Non-pigmented ciliary epithelial cell (primary cell): ENCODE results near the gene USP28.
"Not testable (repeated sequence)": the region's sequence is repeated elsewhere in the genome, so short reads cannot be mapped to it uniquely, and the experiment has no call there.

Experiments
- DNase-seq: peaks from one replicate; pipeline ENCODE4 v3.0.0-alpha.2; 2010; ENCODE audit warnings: low read depth

Gene USP28

DNA sequence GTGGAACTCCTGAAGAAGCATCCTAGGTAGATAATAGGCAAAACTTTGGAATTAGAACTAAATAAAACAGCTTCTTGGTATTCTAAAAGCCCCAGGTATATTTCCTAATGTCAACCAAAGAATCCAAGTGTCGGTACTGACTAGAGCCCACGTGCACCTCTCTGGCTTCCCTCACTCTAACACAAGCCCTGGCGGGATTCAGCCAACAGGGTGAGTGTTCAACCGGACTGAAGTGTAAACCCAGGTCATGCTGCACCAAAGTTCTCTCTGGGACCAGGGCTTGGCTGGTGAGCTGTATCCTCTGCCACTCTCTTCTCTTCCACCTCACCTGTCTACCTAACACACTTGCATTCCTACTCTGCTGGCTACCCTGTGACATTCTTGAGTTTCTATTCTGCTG is 40.1 kb downstream of the USP28 start:
- DNase-seq, result no peak

DNA sequence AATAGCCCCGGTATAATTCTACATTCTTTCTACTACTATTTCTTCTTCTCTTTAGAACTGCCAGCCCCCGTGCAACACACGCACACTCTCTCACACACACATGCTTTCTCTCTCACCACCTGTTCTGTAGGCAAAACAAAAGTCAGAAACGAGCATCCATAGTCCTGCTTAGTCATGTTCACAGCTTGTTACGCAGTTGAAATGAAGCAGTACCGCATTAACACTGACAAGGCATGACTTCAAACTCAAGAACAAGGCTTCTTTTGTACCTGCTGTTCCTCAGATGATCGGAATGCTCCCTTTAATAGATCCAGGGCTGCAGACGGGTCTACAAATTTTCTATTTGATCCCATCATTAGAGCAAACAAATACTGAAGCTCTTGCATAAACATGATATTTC is 42.2 kb downstream of the USP28 start:
- DNase-seq, result no peak

DNA sequence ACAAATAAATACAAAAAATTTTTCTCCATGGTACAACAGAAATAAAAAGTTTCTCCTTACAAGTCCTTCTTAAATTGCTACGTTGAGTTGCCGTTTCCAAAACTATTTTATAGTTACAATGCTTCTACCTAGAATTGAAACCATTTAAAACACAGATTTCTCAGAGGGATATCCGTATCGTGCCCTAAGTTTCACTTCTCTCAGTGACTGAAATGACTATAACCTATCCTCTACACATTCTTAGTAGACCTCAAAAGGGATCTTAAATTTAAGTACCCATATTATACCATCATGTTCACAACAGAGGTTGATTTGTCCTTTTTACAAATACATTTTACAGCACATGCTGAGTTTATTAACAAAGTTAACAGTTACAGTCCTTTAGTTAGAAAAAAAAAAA is 44.1 kb downstream of the USP28 start:
- DNase-seq, result no peak

GRCh38 chr11:113829751-113830150 is 45.6 kb downstream of the USP28 start:
- no peak for DNase-seq

DNA sequence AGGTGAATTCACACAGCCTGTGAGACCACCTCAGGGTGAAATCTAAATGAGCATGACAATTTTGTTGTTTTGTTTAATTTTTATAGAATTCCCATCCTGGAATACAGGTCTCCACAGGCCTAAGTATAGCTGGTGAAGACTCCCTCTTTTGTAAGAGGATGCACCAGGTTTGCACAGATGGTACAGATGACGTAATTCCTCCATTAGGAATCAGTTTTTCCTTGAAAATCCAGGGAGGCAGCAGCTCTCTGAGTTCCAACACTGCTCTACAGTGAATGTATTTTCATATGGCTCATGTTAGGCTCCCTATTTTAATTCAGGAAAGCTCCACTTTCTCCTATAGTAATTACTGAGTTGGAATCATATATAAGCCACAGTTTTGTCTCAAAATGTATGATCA is 47.2 kb downstream of the USP28 start:
- no peak for DNase-seq

GRCh38 chr11:113827477-113827876 is 47.9 kb downstream of the USP28 start:
- no peak for DNase-seq

GRCh38 chr11:113818426-113818825 is 56.9 kb downstream of the USP28 start:
- DNase-seq, result no peak

GRCh38 chr11:113817626-113818025 is 57.7 kb downstream of the USP28 start:
- no peak for DNase-seq

DNA sequence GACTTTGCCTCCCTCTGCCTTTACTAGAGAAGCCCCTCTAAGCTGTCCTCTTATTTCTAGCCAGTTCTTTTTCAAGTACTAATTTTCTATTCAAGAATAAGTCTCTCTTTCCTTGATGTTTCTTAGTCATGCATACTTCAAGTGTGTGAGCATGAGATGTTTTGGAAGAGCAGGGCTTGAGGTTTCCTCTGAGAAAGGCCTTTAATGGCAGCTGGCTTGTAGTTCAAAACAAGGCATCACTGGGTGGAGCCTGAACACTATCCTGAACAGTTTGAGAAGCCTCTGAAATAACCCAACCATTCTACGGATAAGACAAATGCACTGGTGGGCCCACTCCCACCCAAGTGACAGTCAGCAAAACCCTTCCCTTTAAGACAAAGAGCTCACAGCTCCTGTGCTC is 58.2 kb downstream of the USP28 start:
- peak; percentile 6 for DNase-seq

- DNase-seq, result no peak
Measured at GRCh38 chr11:113814181-113814580, 61.2 kb downstream of the USP28 start.

GRCh38 chr11:113808931-113809330 is 66.4 kb downstream of the USP28 start:
- no peak for DNase-seq

DNA sequence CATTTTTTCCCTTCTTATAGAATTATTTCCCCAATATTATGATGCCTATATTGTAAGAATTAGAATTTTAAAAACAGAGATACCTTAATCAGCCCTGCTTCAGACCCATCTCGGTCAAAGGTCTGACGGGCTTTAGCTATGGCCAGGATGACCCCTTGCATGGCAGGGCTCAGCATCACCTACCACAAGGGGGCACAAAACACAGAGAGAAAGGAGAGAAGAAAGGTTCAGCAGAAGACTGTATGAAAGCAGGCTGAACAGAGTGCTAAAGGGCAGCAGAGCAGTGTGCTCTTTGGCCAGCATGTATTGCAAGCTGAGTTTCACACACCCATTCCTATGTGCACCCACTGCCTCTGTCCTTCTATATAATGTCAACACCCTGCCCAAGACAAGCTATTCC is 69.0 kb downstream of the USP28 start:
- peak; percentile 2 for DNase-seq

GRCh38 chr11:113805640-113806039 is 69.7 kb downstream of the USP28 start:
- DNase-seq, result no peak

DNA sequence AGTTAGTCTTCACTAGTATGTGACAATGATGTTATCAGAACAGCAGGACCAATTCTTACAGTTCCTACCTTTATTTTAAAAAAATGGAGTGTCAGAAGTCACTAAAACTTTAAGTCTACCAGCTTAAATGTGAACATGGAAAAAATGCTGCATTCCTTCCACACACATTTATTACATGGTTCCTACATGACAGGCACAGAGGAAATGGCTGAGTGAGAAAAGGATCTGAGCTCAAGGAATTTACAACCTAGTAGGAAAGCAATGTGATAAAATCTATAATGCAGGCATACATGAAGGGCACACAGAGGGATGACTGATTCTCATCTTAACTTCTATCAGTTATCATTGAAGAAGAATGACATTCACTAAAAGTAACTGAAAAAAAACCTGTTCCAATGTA is 72.8 kb downstream of the USP28 start:
- DNase-seq, result no peak

- no peak for DNase-seq
Measured at GRCh38 chr11:113796663-113797259, 78.6 kb downstream of the USP28 start.

DNA sequence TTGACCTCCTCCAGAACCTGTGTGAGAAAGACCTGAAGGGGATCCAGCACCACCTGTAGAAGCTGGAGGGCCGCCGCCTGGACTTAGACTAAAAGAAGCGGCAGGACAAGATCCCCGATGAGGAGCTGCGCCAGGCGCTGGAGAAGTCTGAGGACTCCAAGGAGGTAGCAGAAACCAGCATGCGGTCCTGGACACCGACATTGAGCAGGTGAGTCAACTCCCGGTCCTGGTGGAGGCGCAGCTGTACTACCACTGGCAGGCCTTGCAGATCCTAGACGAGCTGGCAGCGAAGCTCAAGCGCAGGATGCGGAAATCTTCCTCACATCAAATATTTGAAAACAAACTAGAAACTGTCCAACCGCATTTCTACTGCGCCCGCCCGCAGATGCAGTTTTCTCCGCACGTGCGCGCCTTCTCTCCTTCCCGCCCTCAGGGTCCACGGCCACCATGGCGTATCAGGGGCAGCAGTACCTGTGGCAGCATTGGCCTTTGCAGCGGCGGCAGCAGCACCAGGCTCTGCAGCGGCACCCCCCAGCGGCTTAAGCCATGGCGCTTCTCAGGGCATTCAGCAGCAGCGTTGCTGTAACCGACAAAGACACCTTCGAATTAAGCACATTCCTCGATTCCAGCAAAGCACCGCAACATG is 85.6 kb downstream of the USP28 start:
- no peak for DNase-seq

DNA sequence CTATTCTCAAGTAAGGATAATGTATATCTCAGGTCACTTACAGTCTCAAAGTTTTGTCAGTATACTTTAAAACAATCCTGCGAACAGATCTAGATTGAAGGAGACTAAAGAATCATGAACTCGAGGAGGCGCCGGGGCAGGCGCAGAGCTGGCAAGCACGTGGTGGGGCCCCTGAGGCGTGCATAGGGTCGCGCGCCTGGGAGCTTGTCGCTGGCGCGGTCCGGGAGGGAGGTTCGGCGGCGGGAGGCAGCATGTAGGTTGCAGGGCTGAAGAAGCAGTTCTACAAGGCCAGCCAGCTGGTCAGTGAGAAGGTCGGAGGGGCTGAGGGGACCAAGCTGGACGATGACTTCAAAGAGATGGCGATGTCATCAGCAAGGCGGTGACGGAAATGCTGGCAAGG is 86.4 kb downstream of the USP28 start:
- not testable (repeated sequence) for DNase-seq

DNA sequence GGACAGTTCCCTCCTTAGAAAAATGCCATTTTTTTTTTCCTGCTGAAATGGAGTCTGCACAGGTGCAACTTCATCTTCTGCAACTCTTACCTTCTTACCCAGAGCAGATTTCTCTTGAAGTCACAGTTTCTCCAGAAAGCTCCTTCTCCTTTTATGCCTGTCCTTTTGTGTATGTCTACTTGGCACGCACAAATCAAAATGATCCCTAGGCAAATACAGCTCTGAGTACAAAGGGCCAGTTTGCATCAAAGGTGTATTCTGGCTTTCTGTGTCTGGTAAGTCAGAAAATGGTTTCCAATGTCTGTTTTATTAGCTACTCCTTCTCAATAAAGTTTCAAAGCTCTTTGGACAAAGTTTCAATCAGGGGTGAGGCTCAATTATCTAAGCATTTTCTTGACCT is 93.2 kb downstream of the USP28 start:
- no peak for DNase-seq

DNA sequence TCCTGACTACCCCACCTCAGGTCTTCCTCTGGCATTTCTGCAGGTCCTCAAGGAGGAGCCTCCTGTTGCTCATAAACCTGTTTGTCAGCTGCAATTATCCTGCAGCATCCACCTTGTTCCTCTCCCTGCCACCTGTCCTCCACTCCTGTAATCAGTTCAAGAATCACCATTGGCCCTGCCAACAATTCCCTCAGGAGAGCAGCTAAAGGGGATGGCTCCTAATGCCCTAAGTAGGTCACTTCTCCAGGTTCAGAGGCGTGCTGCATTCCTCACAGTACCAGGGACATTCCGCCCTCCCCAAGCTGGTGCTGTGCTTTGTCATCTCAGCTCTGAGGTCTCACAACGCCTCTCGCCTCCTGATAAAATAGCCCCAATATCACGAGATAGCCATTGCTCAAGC is 93.7 kb downstream of the USP28 start:
- no peak for DNase-seq

DNA sequence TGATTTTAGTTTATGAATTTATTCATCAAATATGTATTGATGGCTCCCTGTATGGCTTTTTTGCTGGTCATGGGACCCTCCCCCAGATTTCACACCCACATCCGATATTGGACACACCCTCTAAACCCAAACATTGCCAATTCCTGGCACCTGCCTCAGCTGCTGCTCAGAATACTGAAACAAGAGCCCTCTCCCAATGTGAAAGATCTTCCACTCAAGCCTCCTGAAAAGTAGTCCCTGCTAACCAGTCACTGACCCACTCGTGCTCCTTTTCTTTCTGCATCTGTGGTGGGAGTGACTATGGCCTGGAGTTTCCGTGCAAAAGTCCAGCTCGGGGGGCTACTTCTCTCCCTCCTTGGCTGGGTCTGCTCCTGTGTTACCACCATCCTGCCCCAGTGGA is 95.9 kb downstream of the USP28 start, which contains the start of gene CLDN25:
TSS of gene CLDN25 (plus strand) at position 301 of the 400 bp plus-strand sequence. CDS start at position 301, 0 bp downstream.
- no peak for DNase-seq

GRCh38 chr11:113778111-113778910 is 97.1 kb downstream of the USP28 start:
- DNase-seq, result no peak

DNA sequence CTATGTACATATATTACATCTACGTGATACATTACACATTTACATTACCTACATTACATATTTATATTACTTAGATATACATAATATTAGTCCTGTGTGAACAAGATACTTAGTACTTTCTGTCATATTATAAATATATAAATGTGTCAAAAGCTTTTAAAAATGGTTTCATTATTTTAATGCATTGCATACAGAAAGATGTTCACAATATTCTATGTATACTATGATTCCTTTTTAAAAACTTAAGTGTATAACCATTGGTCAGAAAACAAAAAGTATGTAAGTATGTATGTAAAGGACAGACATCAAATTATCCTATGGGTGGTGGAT is 101.2 kb downstream of the USP28 start:
- no peak for DNase-seq

DNA sequence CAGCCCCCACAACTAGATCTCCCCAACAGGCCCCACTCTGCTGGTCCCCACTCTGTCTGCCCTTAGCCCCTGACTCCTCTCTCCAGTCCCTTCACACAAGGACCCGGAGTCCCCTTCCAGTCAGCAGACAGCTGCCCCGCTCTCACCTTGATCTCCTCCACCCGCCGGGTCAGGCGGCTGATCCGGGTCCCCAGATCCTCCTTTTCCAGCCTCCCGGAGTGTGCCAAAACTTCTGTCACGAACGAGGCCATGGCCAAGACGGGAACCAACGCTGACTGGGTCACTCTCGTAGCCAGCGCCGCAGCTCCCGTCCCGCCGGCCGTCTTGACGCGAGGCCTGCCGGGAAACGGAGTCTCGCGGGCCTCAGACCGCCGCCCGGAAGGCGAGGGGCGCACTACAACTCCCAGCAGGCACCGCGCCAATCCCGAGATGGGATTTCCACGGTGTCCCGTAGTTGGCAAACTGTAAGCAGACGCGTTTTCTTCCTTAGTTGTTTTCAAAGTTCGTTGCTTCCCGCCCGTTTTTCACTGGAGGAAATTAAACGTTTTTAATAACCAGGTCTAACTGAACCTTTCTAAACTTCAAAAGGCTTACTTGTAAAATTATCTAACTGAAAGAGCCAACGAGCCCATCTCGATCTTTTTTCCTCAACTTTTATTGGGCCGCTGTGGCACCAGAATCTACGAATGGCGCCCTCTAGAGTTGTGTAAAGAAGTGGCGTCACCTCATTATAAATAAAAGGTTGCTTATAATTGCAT is 101.8 kb downstream of the USP28 start, which contains the start of gene ZW10:
TSS of gene ZW10 (minus strand) at position 277 of the 758 bp plus-strand sequence. CDS start at position 251, 26 bp downstream.
- DNase-seq, result peak; percentile 84
